ENCODE measurements around the gene RNF41.
A peak's percentile ranks its signal among the peaks of the same experiment; 100 is the strongest.
"Not testable (repeated sequence)": the region's sequence is repeated elsewhere in the genome, so short reads cannot be mapped to it uniquely, and the experiment has no call there.

RNF41 gene

GRCh38 chr12:56208006-56208405, 13.7 kb downstream of the RNF41 start:
- no peak for DNase-seq (ENCODE audit: low read depth in 2 of 2)

- no peak for DNase-seq (ENCODE audit: low read depth in 2 of 2)
Measured at GRCh38 chr12:56206452-56207166, 15.1 kb downstream of the RNF41 start.

- no peak for DNase-seq (ENCODE audit: low read depth in 2 of 2)
Measured at GRCh38 chr12:56205445-56205844, 16.3 kb downstream of the RNF41 start.

- no peak for DNase-seq (ENCODE audit: low read depth in 2 of 2)
Measured at GRCh38 chr12:56204275-56204674, 17.4 kb downstream of the RNF41 start.

GRCh38 chr12:56202838-56203237, 18.9 kb downstream of the RNF41 start:
- no peak for DNase-seq (ENCODE audit: low read depth in 2 of 2)

GRCh38 chr12:56202366-56202765, 19.4 kb downstream of the RNF41 start:
- no peak for DNase-seq (ENCODE audit: low read depth in 2 of 2)

- DNase-seq (ENCODE audit: low read depth in 2 of 2) = no peak
Measured at GRCh38 chr12:56198836-56199235, 22.9 kb downstream of the RNF41 start.

GRCh38 chr12:56197921-56198635, 23.6 kb downstream of the RNF41 start:
- DNase-seq (ENCODE audit: low read depth in 2 of 2) = no peak

GRCh38 chr12:56196818-56197550, 24.7 kb downstream of the RNF41 start:
- not testable (repeated sequence) for DNase-seq (ENCODE audit: low read depth in 2 of 2)

GRCh38 chr12:56193025-56193578, 28.6 kb downstream of the RNF41 start:
- DNase-seq (ENCODE audit: low read depth in 2 of 2) = peak; percentile 44 to 55

- no peak for DNase-seq (ENCODE audit: low read depth in 2 of 2)
Measured at GRCh38 chr12:56192582-56192981, 29.1 kb downstream of the RNF41 start.

- no peak for DNase-seq (ENCODE audit: low read depth in 2 of 2)
Measured at GRCh38 chr12:56190695-56191155, 31.0 kb downstream of the RNF41 start.

- DNase-seq (ENCODE audit: low read depth in 2 of 2) = peak; percentile 50 to 60
Measured at GRCh38 chr12:56189918-56190694, 31.6 kb downstream of the RNF41 start.

- peak; percentile 65 to 71 for DNase-seq (ENCODE audit: low read depth in 2 of 2)
Measured at GRCh38 chr12:56189099-56189917, 32.4 kb downstream of the RNF41 start, which contains the start of gene SMARCC2. Gene SMARCC2, minus strand, starts transcription at chr12:56189483. Its CDS starts 22 bp downstream, at chr12:56189461.

GRCh38 chr12:56188778-56189098, 33.0 kb downstream of the RNF41 start:
- no peak for DNase-seq (ENCODE audit: low read depth in 2 of 2)

GRCh38 chr12:56188131-56188777, 33.5 kb downstream of the RNF41 start:
- DNase-seq (ENCODE audit: low read depth in 2 of 2) = no peak

- no peak for DNase-seq (ENCODE audit: low read depth in 2 of 2)
Measured at GRCh38 chr12:56186957-56187356, 34.8 kb downstream of the RNF41 start.

GRCh38 chr12:56178347-56178746, 43.4 kb downstream of the RNF41 start:
- no peak for DNase-seq (ENCODE audit: low read depth in 2 of 2)

- DNase-seq (ENCODE audit: low read depth in 2 of 2) = no peak
Measured at GRCh38 chr12:56172839-56173238, 48.9 kb downstream of the RNF41 start.

- DNase-seq (ENCODE audit: low read depth in 2 of 2) = no peak
Measured at GRCh38 chr12:56169229-56169759, 52.4 kb downstream of the RNF41 start.
